K562 (cell line): ENCODE results near the gene TUBA1A. TPM values are rescaled to one million over a fixed set of nuclear protein-coding genes. Genes with fewer than 3 reads are reported as not detected.
A peak's percentile ranks its signal among the peaks of the same experiment; 100 is the strongest.

Source experiments
- ATAC-seq: fragments of 200-7000 bp; cut with Tn5 transposase; 3 replicates; pipeline ENCODE4 v1.9.1; 2020; ENCODE audit warnings: moderate library complexity
- BruUV-seq: library from RNA; stranded (reverse); fragments of 400-500 nt; replicated peaks from 2 replicates; lab custom pipeline; 2021; lab: Mats Ljungman, UMichigan
- CTCF ChIA-PET: fragments of 300-600 bp; formaldehyde crosslinking; extraction: SDS; loops from one replicate; lab custom pipeline; 2021; ENCODE audit warnings: low intra/inter-chr PET ratio; lab: Yijun Ruan, JAX
- POLR2A ChIA-PET: fragments of 300-600, 350-650 bp; sonication (Branson Sonifier 250); formaldehyde crosslinking; extraction: SDS; loops from one replicate; lab custom pipeline; 2021; ENCODE audit warnings: antibody characterized with exemption, inconsistent platforms; lab: Yijun Ruan, JAX
- DNase-seq, 4 experiments: peaks; one replicate each; pipeline versions ENCODE4 v3.0.0 to v3.0.0-alpha.2; 2011 to 2018; ENCODE audit warnings: low spot score in 3 of 4, mixed read lengths in 3 of 4; ENCODE audit errors: extremely low read depth in 1 of 4
- FAIRE-seq: peaks from 2 replicates; lab custom pipeline; 2011; peaks lifted over from hg19 to GRCh38; lab: Jason Lieb, UNC
- H2AFZ ChIP-seq: 2 replicates; pipeline ENCODE4 v1.6.0; 2011; ENCODE audit warnings: low read depth, low read length, control low read depth, inconsistent platforms
- H3K27ac ChIP-seq: fragments of 200-600 bp; 3 replicates; pipeline ENCODE4 v1.8.0; 2011; ENCODE audit warnings: low read depth, mild to moderate bottlenecking, control low read depth, inconsistent platforms, low read length, moderate library complexity, mixed read lengths; ENCODE audit errors: extremely low read depth
- H3K27me3 ChIP-seq, 2 experiments: fragments of 300-600 bp in 1 of 2; 2 replicates in 1 of 2; 3 replicates in 1 of 2; pipeline versions ENCODE4 v1.6.0 to v1.8.0; 2011; ENCODE audit warnings: inconsistent platforms in 2 of 2, low read length in 2 of 2, mild to moderate bottlenecking in 1 of 2, mixed read lengths in 1 of 2, moderate library complexity in 1 of 2; ENCODE audit not compliant: control insufficient read depth in 2 of 2, insufficient read depth in 2 of 2
- H3K36me3 ChIP-seq: fragments of 300-600 bp; 3 replicates; pipeline ENCODE4 v1.8.0; 2011; ENCODE audit warnings: mild to moderate bottlenecking, low read length, inconsistent platforms; ENCODE audit not compliant: control insufficient read depth, insufficient read depth
- H3K4me1 ChIP-seq, 2 experiments: fragments of 200-600 bp in 1 of 2; replicated peaks in 1 of 2; 2 replicates in 1 of 2; 3 replicates in 1 of 2; pipeline versions ENCODE4 v1.5.1 to v1.8.0; 2011; ENCODE audit warnings: inconsistent platforms in 2 of 2, low read length in 2 of 2, mild to moderate bottlenecking in 1 of 2, mixed read lengths in 1 of 2, moderate library complexity in 1 of 2; ENCODE audit not compliant: control insufficient read depth in 2 of 2, insufficient read depth in 2 of 2
- H3K4me2 ChIP-seq: 2 replicates; pipeline ENCODE4 v1.6.1; 2011; ENCODE audit warnings: low read length, control low read depth, inconsistent platforms, mixed read lengths; ENCODE audit not compliant: insufficient read depth
- H3K4me3 ChIP-seq: fragments of 200-600 bp; sonication (generic), shearing (Covaris generic); 2 replicates; pipeline ENCODE4 v1.5.1; 2016; ENCODE audit warnings: control low read depth, inconsistent platforms
- H3K79me2 ChIP-seq: fragments of 200-600 bp; 3 replicates; pipeline ENCODE4 v1.8.0; 2011; ENCODE audit warnings: low read length, inconsistent platforms; ENCODE audit not compliant: control insufficient read depth, insufficient read depth
- H3K9ac ChIP-seq, 2 experiments: 2 replicates each; pipeline versions ENCODE4 v1.6.0 to v1.6.1; 2011; ENCODE audit warnings: low read depth in 2 of 2, low read length in 2 of 2, control low read depth in 1 of 2, inconsistent platforms in 1 of 2, mild to moderate bottlenecking in 1 of 2, mixed read lengths in 1 of 2; ENCODE audit not compliant: insufficient read depth in 1 of 2
- H3K9me1 ChIP-seq: one replicate; pipeline ENCODE4 v1.6.0; 2011; ENCODE audit warnings: inconsistent platforms, mild to moderate bottlenecking, low read length, moderate library complexity; ENCODE audit not compliant: control insufficient read depth, insufficient read depth
- H3K9me3 ChIP-seq: replicated peaks from 2 replicates; pipeline ENCODE4 v1.5.1; 2011; ENCODE audit warnings: low read depth, low read length, inconsistent platforms; ENCODE audit not compliant: control insufficient read depth, insufficient read depth
- H4K20me1 ChIP-seq: replicated peaks from 2 replicates; pipeline ENCODE4 v1.6.1; 2011; ENCODE audit warnings: low read length, inconsistent platforms, mixed read lengths; ENCODE audit not compliant: control insufficient read depth, insufficient read depth
- CEBPG ChIP-seq, 3 experiments: fragments of 200-800 bp in 1 of 3; sonication (Bioruptor generic) in 1 of 3; sonication (generic) in 1 of 3; formaldehyde crosslinking in 1 of 3; IDR thresholded peaks in 2 of 3; conservative IDR thresholded peaks in 1 of 3; 2 replicates each; pipeline versions ENCODE4 v1.6.1 to v1.8.0; 2016 to 2022; ENCODE audit warnings: missing compliant biosample characterization in 2 of 3, missing genetic modification characterization in 2 of 3, mild to moderate bottlenecking in 1 of 3, missing genetic modification reagents in 1 of 3
- CHD1 ChIP-seq: fragments of 200-600 bp; sonication (generic); IDR thresholded peaks from one replicate; pipeline ENCODE4 v1.6.1; 2012; ENCODE audit warnings: mild to moderate bottlenecking, moderate library complexity, low read length, inconsistent platforms
- DACH1 ChIP-seq: fragments of 450-650 bp; IDR thresholded peaks from 2 replicates; pipeline ENCODE4 v1.6.1; 2018; ENCODE audit not compliant: partially characterized antibody
- NONO ChIP-seq, 2 experiments: fragments of 200-400 bp in 1 of 2; fragments of 450-650 bp in 1 of 2; formaldehyde crosslinking in 1 of 2; IDR thresholded peaks; 2 replicates each; pipeline ENCODE4 v1.6.1; 2017; ENCODE audit warnings: low read depth in 2 of 2, mild to moderate bottlenecking in 2 of 2, moderate library complexity in 2 of 2, low read length in 1 of 2
- NRF1 ChIP-seq, 2 experiments: fragments of 450-650 bp; IDR thresholded peaks in 1 of 2; conservative IDR thresholded peaks in 1 of 2; 2 replicates each; pipeline ENCODE4 v1.6.1; 2014; ENCODE audit warnings: mild to moderate bottlenecking in 2 of 2
- PHF8 ChIP-seq: fragments of 200-600 bp; sonication (generic); IDR thresholded peaks from 2 replicates; pipeline ENCODE4 v1.6.1; 2012; ENCODE audit warnings: mixed run types, mild to moderate bottlenecking, inconsistent platforms, low read length, moderate library complexity, borderline replicate concordance
- RBM25 ChIP-seq: fragments of 200-400 bp; formaldehyde crosslinking; IDR thresholded peaks from 2 replicates; pipeline ENCODE4 v1.6.1; 2018; ENCODE audit warnings: low read length, low read depth, moderate library complexity; ENCODE audit not compliant: severe bottlenecking
- ZNF347 ChIP-seq: fragments of 450-650 bp; formaldehyde crosslinking; IDR thresholded peaks from 2 replicates; pipeline ENCODE4 v1.4.0; 2020; ENCODE audit warnings: low read depth, mild to moderate bottlenecking, moderate library complexity
- ZNF589 ChIP-seq: fragments of 200-800 bp; sonication (Bioruptor generic); IDR thresholded peaks from 2 replicates; pipeline ENCODE4 v1.6.1; 2016; ENCODE audit warnings: low read depth, missing genetic modification characterization, missing compliant biosample characterization
- WGBS: fragments of 100-300 bp; shearing (Covaris generic); methylation state at CpG from one replicate; pipeline ENCODE4 v1.1.6; 2016; ENCODE audit warnings: low coverage, mixed read lengths; ENCODE audit not compliant: insufficient coverage; ENCODE audit errors: missing lambda C conversion rate; 5-methylcytosine and 5-hydroxymethylcytosine counted together
- in situ Hi-C: fragments of 300-500 bp; cut with MboI; formaldehyde crosslinking; loops from 4 replicates; pipeline ENCODE4 v1.15.0; 2018; ENCODE audit warnings: inconsistent platforms, mixed read lengths
- intact Hi-C: fragments of 100-400 bp; cut with micrococcal nuclease; formaldehyde crosslinking; loops from 2 replicates; pipeline ENCODE4 v1.14.2; 2022
- polyA plus RNA-seq, 8 experiments: library from polyadenylated mRNA; depleted of rRNA in 4 of 8; stranded (reverse) in 5 of 8; unstranded in 3 of 8; fragments of >200 nt; fragmentation: Nextera tagmentation in 2 of 8; fragmentation: Illumina TruSeq in 1 of 8; extraction: Ambion mirVana in 2 of 8; extraction: Trizol in 1 of 8; gene quantifications; 2 replicates each; pipeline versions ENCODE4 v1.2.1 to v1.2.3, GENCODE V29; 2011 to 2014; ENCODE audit warnings: inconsistent platforms in 1 of 8, missing spikeins in 1 of 8
- total RNA-seq, 7 experiments: library from RNA; depleted of rRNA in 6 of 7; stranded (reverse); fragments of >200 nt in 6 of 7; fragmentation: Illumina TruSeq in 2 of 7; extraction: Trizol in 2 of 7; gene quantifications; 2 replicates each; pipeline versions ENCODE4 v1.2.1 to v1.2.3, GENCODE V29; 2011 to 2021; ENCODE audit warnings: low replicate concordance in 1 of 7
- TF ChIP-seq, protein P1 (sequence below): sonication (generic); formaldehyde crosslinking; IDR thresholded peaks from 2 replicates; pipeline ENCODE4 v1.8.0; 2022; ENCODE audit warnings: missing genetic modification reagents, mild to moderate bottlenecking, moderate library complexity, borderline replicate concordance
- TF ChIP-seq, protein P2 (sequence below): sonication (generic); formaldehyde crosslinking; IDR thresholded peaks from 2 replicates; pipeline ENCODE4 v1.8.1; 2023; ENCODE audit warnings: mild to moderate bottlenecking, missing genetic modification reagents

TUBA1A gene
- total and polyA plus RNA-seq, 9 of the 15 experiments (the other 6 are each of a cell fraction or from before 2014, with no cell fraction given) = 7.4 to 45.1 (median 11.9) TPM

DNA sequence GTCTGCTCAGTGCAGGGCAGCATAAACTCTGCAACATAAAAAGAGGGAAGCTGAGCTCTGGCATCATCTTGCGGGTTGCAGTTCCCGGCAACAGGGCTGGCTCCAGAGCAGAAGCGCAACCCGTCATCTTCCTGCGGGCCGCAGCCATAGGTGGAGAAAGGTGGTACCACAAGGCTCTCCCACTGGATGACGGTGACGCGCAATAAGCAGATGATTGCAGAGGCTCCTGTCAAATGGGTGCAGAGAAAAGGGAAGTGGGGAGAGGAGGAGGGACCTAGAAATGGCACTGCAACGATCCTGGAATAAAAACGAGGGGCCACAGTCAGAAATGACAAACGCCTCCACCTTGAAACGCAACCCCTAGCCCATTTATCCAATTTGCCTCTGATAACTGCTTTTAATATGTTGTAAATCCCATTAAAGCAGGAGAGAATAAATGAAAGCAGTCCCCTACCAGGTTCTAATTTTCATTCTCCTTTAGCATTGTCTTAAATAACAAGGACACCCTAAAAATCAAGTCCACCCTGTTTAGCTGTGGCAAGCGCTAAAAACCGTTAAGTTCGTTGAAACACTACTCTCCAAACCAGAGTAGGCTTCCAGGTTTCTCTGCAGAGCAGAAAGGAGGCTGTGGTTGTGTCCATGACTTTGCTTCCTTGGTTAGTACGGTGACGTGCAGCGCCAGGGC is 45.1 kb upstream of the TUBA1A start:
- H3K79me2 ChIP-seq = no peaks in the 10 kb centered on the region; the same call in 1 of the 3 replicates
- H3K4me3 ChIP-seq = peak overlapping the region; percentile 34
- WGBS = 8% methylated on average over 19 of the region's 19 CpGs
- in situ Hi-C loops (loop anchor here (5.0 kb wide), 2 partner anchors 92 to 172 kb away; partner anchors contain the start of gene KMT2D), intact Hi-C loops (loop anchor here (1.0 to 10.0 kb wide), 5 partner anchors 33 to 239 kb away; partner anchors contain the start of genes DDN, DHH and TUBA1A)
- FAIRE-seq (peak; percentile 77), ATAC-seq (peak; percentile 50), DNase-seq (peak; percentile 43 to 87 (median 44))
- peak overlapping the region; percentile 87 for H3K27ac ChIP-seq
- H3K9me1 ChIP-seq = no peaks in the 10 kb centered on the region
- no peaks in the 10 kb centered on the region for H3K9me3 ChIP-seq
- H3K36me3 ChIP-seq = no peaks in the 10 kb centered on the region
- no peaks in the 10 kb centered on the region for H3K27me3 ChIP-seq
- H2AFZ ChIP-seq = peak overlapping the region; percentile 95
- peaks cover 27 to 38% of the 10 kb centered on the region in 2 experiments for H3K4me1 ChIP-seq
- ChIA-PET POLR2A (interaction anchor here (0.7 to 4.2 kb wide), 9 partner anchors 11 to 224 kb away, joined by 3 to 72 read pairs (median 4); partner anchors contain the start of genes TUBA1B and TUBA1C), CTCF (interaction anchor here (0.6 to 2.3 kb wide), 8 partner anchors 29 to 238 kb away, joined by 3 to 21 read pairs (median 5); partner anchors contain the start of genes KMT2D and TUBA1B)
- no TSS peak for BruUV-seq
- H4K20me1 ChIP-seq = 0 out of 2 replicates have a peak, but pooled peaks cover 2% of the 10 kb centered on the region
- H3K4me2 ChIP-seq = peak overlapping the region; percentile 87
- H3K9ac ChIP-seq = peak overlapping the region; percentile 76 to 87
- TF ChIP-seq CHD1 (peak; percentile 68), DACH1 (no peak), NRF1 (conservative IDR thresholded peaks at IDR 0.05 in 1 of 2, IDR thresholded peaks at IDR 0.05 in 1 of 2) (peak; percentile 48 to 62; a peak in 3 of 4 replicates), CEBPG (CRISPR knock-in tag; IDR thresholded peaks at IDR 0.05) (no peak; the same call in 1 of the 2 replicates), CEBPG (tag; conservative IDR thresholded peaks at IDR 0.05 in 1 of 2, IDR thresholded peaks at IDR 0.05 in 1 of 2) (0 out of 4 replicates have a peak, but pooled peaks of 1 of the 2 experiments have one; percentile 22), PHF8 (peak; percentile 40; the same call in 1 of the 2 replicates), RBM25 (no peak), ZNF347 (CRISPR knock-in tag) (no peak), ZNF589 (0 out of 2 replicates have a peak, but pooled peaks have one; percentile 20), NONO (IDR thresholded peaks at IDR 0.05; ENCODE audit: low read depth in 2 of 2, low read length in 1 of 2) (no peak)
- TF ChIP-seq, protein P1, sequence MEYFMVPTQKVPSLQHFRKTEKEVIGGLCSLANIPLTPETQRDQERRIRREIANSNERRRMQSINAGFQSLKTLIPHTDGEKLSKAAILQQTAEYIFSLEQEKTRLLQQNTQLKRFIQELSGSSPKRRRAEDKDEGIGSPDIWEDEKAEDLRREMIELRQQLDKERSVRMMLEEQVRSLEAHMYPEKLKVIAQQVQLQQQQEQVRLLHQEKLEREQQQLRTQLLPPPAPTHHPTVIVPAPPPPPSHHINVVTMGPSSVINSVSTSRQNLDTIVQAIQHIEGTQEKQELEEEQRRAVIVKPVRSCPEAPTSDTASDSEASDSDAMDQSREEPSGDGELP (CRISPR knock-in tag) = peak; percentile 35; the same call in 1 of the 2 replicates
- TF ChIP-seq, protein P2, sequence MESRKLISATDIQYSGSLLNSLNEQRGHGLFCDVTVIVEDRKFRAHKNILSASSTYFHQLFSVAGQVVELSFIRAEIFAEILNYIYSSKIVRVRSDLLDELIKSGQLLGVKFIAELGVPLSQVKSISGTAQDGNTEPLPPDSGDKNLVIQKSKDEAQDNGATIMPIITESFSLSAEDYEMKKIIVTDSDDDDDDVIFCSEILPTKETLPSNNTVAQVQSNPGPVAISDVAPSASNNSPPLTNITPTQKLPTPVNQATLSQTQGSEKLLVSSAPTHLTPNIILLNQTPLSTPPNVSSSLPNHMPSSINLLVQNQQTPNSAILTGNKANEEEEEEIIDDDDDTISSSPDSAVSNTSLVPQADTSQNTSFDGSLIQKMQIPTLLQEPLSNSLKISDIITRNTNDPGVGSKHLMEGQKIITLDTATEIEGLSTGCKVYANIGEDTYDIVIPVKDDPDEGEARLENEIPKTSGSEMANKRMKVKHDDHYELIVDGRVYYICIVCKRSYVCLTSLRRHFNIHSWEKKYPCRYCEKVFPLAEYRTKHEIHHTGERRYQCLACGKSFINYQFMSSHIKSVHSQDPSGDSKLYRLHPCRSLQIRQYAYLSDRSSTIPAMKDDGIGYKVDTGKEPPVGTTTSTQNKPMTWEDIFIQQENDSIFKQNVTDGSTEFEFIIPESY = no peak
